Calu3 (cell line): ENCODE measurements around the gene CPSF4L. TPM values are rescaled to one million over a fixed set of nuclear protein-coding genes. Genes with fewer than 3 reads are reported as not detected.

ENCODE experiments used
- BruUV-seq: library from RNA; stranded (reverse); fragments of 400-500 nt; replicated peaks from 2 replicates; lab custom pipeline; 2021; lab: Mats Ljungman, UMichigan
- CTCF ChIA-PET: fragments of 300-600 bp; sonication (Branson Sonifier 250); formaldehyde crosslinking; loops from one replicate; lab custom pipeline; 2022; ENCODE audit warnings: antibody characterized with exemption; lab: Charles Lee
- DNase-seq: peaks from one replicate; pipeline ENCODE4 v3.0.0; 2022
- H3K27ac Mint-ChIP-seq: one replicate; pipeline ENCODE4 v1.8.0; 2022; ENCODE audit warnings: mixed read lengths; ENCODE audit not compliant: unreplicated experiment
- H3K27me3 Mint-ChIP-seq: one replicate; pipeline ENCODE4 v1.8.0; 2022; ENCODE audit warnings: mixed read lengths; ENCODE audit not compliant: unreplicated experiment
- H3K36me3 Mint-ChIP-seq: one replicate; pipeline ENCODE4 v1.8.0; 2022; ENCODE audit warnings: mild to moderate bottlenecking, moderate library complexity, mixed read lengths; ENCODE audit not compliant: insufficient read depth, unreplicated experiment
- H3K4me1 Mint-ChIP-seq: one replicate; pipeline ENCODE4 v1.8.0; 2022; ENCODE audit warnings: mild to moderate bottlenecking, low read depth, mixed read lengths; ENCODE audit not compliant: unreplicated experiment
- H3K4me3 Mint-ChIP-seq: one replicate; pipeline ENCODE4 v1.8.0; 2022; ENCODE audit warnings: mild to moderate bottlenecking, low read depth, moderate library complexity, mixed read lengths; ENCODE audit not compliant: unreplicated experiment
- H3K9me3 Mint-ChIP-seq: one replicate; pipeline ENCODE4 v1.8.0; 2022; ENCODE audit warnings: low read depth, mixed read lengths; ENCODE audit not compliant: unreplicated experiment
- intact Hi-C: fragments of 100-400 bp; cut with micrococcal nuclease; formaldehyde crosslinking; loops from one replicate; pipeline ENCODE4 v1.10.0; 2022; ENCODE audit not compliant: unreplicated experiment
- total RNA-seq: library from RNA; stranded (reverse); gene quantifications from 2 replicates; pipeline ENCODE4 v1.2.3, GENCODE V29; 2022
- TF ChIP-seq, protein P1 (sequence below): fragments of 200-600 bp; IDR thresholded peaks from one replicate; pipeline ENCODE4 v1.8.0; 2022; ENCODE audit warnings: antibody characterized with exemption; ENCODE audit not compliant: unreplicated experiment

CPSF4L gene
- total RNA-seq, 1 experiment from 2014 or later: not detected

- Mint-ChIP-seq H3K4me1 (no peaks in the 10 kb centered on the region), H3K36me3 (no peaks in the 10 kb centered on the region), H3K4me3 (no peak overlapping the region), H3K9me3 (no peaks in the 10 kb centered on the region), H3K27me3 (no peaks in the 10 kb centered on the region), H3K27ac (no peak overlapping the region)
- BruUV-seq: no TSS peak
- CTCF ChIA-PET: no interaction called here
- TF ChIP-seq, protein P1, sequence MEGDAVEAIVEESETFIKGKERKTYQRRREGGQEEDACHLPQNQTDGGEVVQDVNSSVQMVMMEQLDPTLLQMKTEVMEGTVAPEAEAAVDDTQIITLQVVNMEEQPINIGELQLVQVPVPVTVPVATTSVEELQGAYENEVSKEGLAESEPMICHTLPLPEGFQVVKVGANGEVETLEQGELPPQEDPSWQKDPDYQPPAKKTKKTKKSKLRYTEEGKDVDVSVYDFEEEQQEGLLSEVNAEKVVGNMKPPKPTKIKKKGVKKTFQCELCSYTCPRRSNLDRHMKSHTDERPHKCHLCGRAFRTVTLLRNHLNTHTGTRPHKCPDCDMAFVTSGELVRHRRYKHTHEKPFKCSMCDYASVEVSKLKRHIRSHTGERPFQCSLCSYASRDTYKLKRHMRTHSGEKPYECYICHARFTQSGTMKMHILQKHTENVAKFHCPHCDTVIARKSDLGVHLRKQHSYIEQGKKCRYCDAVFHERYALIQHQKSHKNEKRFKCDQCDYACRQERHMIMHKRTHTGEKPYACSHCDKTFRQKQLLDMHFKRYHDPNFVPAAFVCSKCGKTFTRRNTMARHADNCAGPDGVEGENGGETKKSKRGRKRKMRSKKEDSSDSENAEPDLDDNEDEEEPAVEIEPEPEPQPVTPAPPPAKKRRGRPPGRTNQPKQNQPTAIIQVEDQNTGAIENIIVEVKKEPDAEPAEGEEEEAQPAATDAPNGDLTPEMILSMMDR: no peak
- intact Hi-C loops: no loop called here
- no peak for DNase-seq
Measured at GRCh38 chr17:73271072-73271471, 9.4 kb upstream of the CPSF4L start.

DNA sequence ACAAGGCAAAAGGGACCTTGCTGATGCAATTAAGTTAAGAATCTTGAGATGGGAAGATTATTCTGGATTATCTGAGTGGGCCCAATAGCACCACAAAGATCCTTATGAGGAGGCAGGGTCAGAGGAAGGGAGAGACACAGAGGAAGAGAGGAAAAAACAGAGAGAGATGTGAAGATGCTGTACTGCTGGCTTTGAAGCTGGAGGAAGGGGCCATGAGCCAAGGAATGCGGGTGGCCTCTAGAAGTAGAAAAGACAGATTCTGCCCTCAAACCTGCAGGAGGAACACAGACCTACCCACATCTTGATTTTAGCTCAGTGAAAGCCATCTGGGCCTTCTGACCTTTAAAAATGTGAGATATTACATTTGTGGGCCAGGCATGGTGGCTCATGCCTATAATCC, 8.1 kb upstream of the CPSF4L start:
- intact Hi-C loops: no loop called here
- TF ChIP-seq, protein P1: no peak
- Mint-ChIP-seq H3K4me3 (no peak overlapping the region), H3K27me3 (no peaks in the 10 kb centered on the region), H3K36me3 (no peaks in the 10 kb centered on the region), H3K4me1 (no peaks in the 10 kb centered on the region), H3K27ac (no peak overlapping the region), H3K9me3 (no peaks in the 10 kb centered on the region)
- no TSS peak for BruUV-seq
- CTCF ChIA-PET: no interaction called here
- no peak for DNase-seq

- H3K9me3 Mint-ChIP-seq: no peaks in the 10 kb centered on the region
- CTCF ChIA-PET: no interaction called here
- H3K4me3 Mint-ChIP-seq: no peak overlapping the region
- no peak for DNase-seq
- H3K27me3 Mint-ChIP-seq: no peaks in the 10 kb centered on the region
- no peak overlapping the region for H3K27ac Mint-ChIP-seq
- no peaks in the 10 kb centered on the region for H3K4me1 Mint-ChIP-seq
- intact Hi-C loops: no loop called here
- H3K36me3 Mint-ChIP-seq: no peaks in the 10 kb centered on the region
- no TSS peak for BruUV-seq
- TF ChIP-seq, protein P1: no peak
Measured at GRCh38 chr17:73269329-73269615, 7.6 kb upstream of the CPSF4L start.

DNA sequence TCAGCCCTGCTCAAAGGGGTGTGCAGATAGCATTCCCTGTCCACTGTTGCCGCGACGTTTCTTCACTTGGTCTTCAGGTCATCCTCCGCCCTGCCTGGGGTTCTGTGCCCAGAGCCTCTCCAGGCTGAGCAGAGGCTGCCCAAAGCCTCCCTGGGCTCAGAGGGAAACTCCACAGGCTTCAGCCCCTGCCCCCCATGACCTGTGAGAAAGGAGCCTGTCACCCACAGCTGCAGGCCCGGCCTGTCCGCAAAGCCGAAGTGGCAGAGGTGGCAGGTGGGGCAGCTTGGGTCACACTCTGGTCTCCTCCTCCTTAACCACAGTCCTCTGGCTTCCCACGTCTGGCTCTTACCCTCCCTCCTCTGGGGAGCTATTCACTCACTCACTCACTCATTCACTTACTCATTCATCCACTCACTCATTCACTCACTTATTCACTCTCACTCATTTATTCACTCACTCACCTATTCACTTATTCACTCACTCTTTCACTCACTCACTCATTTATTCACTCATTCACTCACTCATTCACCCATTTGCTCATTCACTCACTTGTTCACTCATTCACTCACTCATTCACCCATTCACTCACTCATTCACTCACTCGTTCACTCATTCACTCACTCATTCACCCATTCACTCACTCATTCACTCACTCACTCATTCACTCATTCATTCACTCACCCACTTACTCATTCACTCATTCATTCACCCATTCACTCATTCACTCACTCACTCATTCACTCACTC, 7.1 kb upstream of the CPSF4L start:
- no peaks in the 10 kb centered on the region for H3K9me3 Mint-ChIP-seq
- no peaks in the 10 kb centered on the region for H3K36me3 Mint-ChIP-seq
- H3K27me3 Mint-ChIP-seq: no peaks in the 10 kb centered on the region

More for the DNA sequence above, 7.1 kb upstream of the CPSF4L start:
- Mint-ChIP-seq H3K27ac (no peak overlapping the region), H3K4me3 (no peak overlapping the region), H3K4me1 (no peaks in the 10 kb centered on the region)
- intact Hi-C loops: no loop called here
- DNase-seq: no peak
- TF ChIP-seq, protein P1: no peak
- BruUV-seq: no TSS peak
- CTCF ChIA-PET: interaction anchor here (0.5 to 0.8 kb wide), 2 partner anchors 101 to 548 kb away, joined by 3 to 5 read pairs; no protein-coding TSS in a partner anchor
